H1 (cell line): ENCODE measurements around the gene ALDH7A1. TPM values are rescaled to one million over a fixed set of nuclear protein-coding genes. Genes with fewer than 3 reads are reported as not detected.

Experiments
- CEBPB ChIP-seq: IDR thresholded peaks from 2 replicates; pipeline ENCODE4 v1.6.1; 2012; ENCODE audit warnings: low read depth, low read length
- NRF1 ChIP-seq: IDR thresholded peaks from 2 replicates; pipeline ENCODE4 v1.6.1; 2011; ENCODE audit warnings: mild to moderate bottlenecking, low read depth, low read length, improper control_type of control experiment
- polyA plus RNA-seq, 7 experiments: library from polyadenylated mRNA; depleted of rRNA in 3 of 7; stranded (reverse) in 5 of 7; unstranded in 2 of 7; fragments of >200 nt in 5 of 7; fragments of 200-250 nt in 2 of 7; gene quantifications; 1 replicate in 5 of 7; 2 replicates in 1 of 7; 4 replicates in 1 of 7; pipeline versions ENCODE4 v1.2.1 to v1.2.3, GENCODE V29; 2011 to 2013; ENCODE audit warnings: missing spikeins in 2 of 7, mixed read lengths in 2 of 7
- total RNA-seq: library from RNA; stranded (reverse); fragmentation: NEBNext Ultra II Directional; extraction: Animal tissue kit (Norgen Biotek cat#: 25700); gene quantifications from 2 replicates; pipeline ENCODE4 v1.2.1, GENCODE V29; 2021

Gene ALDH7A1
- total and polyA plus RNA-seq, 2 of the 8 experiments (the other 6 are each of a cell fraction or from before 2014, with no cell fraction given) = 99.6 to 225 TPM

- TF ChIP-seq CEBPB (no peak), NRF1 (no peak)
These were observed 81.7 kb downstream of the ALDH7A1 start (continued) for GRCh38 chr5:126513302-126513701.
